Measurements from ENCODE around the gene ZBTB8A. TPM values are rescaled to one million over a fixed set of nuclear protein-coding genes. Genes with fewer than 3 reads are reported as not detected.

Gene ZBTB8A
- total and polyA plus RNA-seq, 12 donors, result 1.7 to 3.8 (median 3.0) TPM

GRCh38 chr1:32501865-32502264 is 37.4 kb upstream of the ZBTB8A start:
- H3K27me3 ChIP-seq, result no peaks in the 10 kb centered on the region
- H3K36me3 ChIP-seq, result no peaks in the 10 kb centered on the region
- no peak overlapping the region for H3K4me3 ChIP-seq
- H3K4me1 ChIP-seq, result peaks cover 2 to 24% (median 14%) of the 10 kb centered on the region in 9 donors
- peak in 7 of 8 donors; percentile 23 to 88 (median 53) for ATAC-seq
- intact Hi-C loops (cut with DNase I), result loop anchor here in 2 of 10 donors (2.0 kb wide), 1 partner anchor 37 kb away; the partner anchor contains the start of gene ZBTB8A (in 2 of the 2)
- peak overlapping the region; percentile 92 to 100 (median 98) for H3K27ac ChIP-seq
- no peak for TF ChIP-seq CTCF (IDR thresholded peaks at IDR 0.05)
- 65 to 87% methylated on average over 9 of the region's 9 CpGs for WGBS, 2 donors
- peak; percentile 11 to 35 for DNase-seq
- no peaks in the 10 kb centered on the region for H3K9me3 ChIP-seq

- WGBS, 2 donors, result 94 to 95% methylated on average over 7 of the region's 7 CpGs
- Histone ChIP-seq H3K9me3 (no peaks in the 10 kb centered on the region), H3K27ac (peak overlapping the region in 5 of 10 donors; percentile 58 to 100 (median 99)), H3K4me1 (peaks cover 2 to 21% (median 14%) of the 10 kb centered on the region in 9 donors), H3K36me3 (no peaks in the 10 kb centered on the region), H3K27me3 (no peaks in the 10 kb centered on the region), H3K4me3 (no peak overlapping the region)
- intact Hi-C loops (cut with DNase I), result no loop called here
- no peak for ATAC-seq
- no peak for DNase-seq
- TF ChIP-seq CTCF (IDR thresholded peaks at IDR 0.05), result no peak
Measured at GRCh38 chr1:32503153-32503552, 36.1 kb upstream of the ZBTB8A start.

GRCh38 chr1:32507021-32507420 is 32.2 kb upstream of the ZBTB8A start:
- TF ChIP-seq CTCF (IDR thresholded peaks at IDR 0.05), result no peak
- Histone ChIP-seq H3K4me3 (no peak overlapping the region), H3K36me3 (no peaks in the 10 kb centered on the region), H3K27ac (no peak overlapping the region), H3K27me3 (no peaks in the 10 kb centered on the region), H3K9me3 (no peaks in the 10 kb centered on the region), H3K4me1 (peaks cover 0 to 9% (median under 1%) of the 10 kb centered on the region in 9 donors)
- DNase-seq, result no peak
- ATAC-seq, result no peak
- intact Hi-C loops (cut with DNase I), result no loop called here
- WGBS, 2 donors, result 86 to 91% methylated on average over 4 of the region's 4 CpGs

GRCh38 chr1:32508761-32509160 is 30.5 kb upstream of the ZBTB8A start:
- TF ChIP-seq CTCF (IDR thresholded peaks at IDR 0.05), result no peak
- DNase-seq, result no peak
- intact Hi-C loops (cut with DNase I), result no loop called here
- no peaks in the 10 kb centered on the region for H3K36me3 ChIP-seq
- ATAC-seq, result no peak
- H3K27me3 ChIP-seq, result no peaks in the 10 kb centered on the region
- H3K27ac ChIP-seq, result no peak overlapping the region
- H3K9me3 ChIP-seq, result no peaks in the 10 kb centered on the region
- no peak overlapping the region for H3K4me3 ChIP-seq
- WGBS, 2 donors, result 82 to 86% methylated on average over 5 of the region's 5 CpGs
- no peaks in the 10 kb centered on the region for H3K4me1 ChIP-seq
